Heart right ventricle (tissue), 16 donors: Measurements from ENCODE around the gene NFAT5. TPM values are rescaled to one million over a fixed set of nuclear protein-coding genes. Genes with fewer than 3 reads are reported as not detected.
"Not testable (repeated sequence)": the region's sequence is repeated elsewhere in the genome, so short reads cannot be mapped to it uniquely, and the experiment has no call there.

Source experiments
- ATAC-seq, 8 donors: fragments of 200-7000 bp; cut with Tn5 transposase; one replicate each; pipeline ENCODE4 v1.9.1; 2020; ENCODE audit warnings: mild to moderate bottlenecking in 8 of 8, moderate library complexity in 8 of 8, moderate number of reproducible peaks in 1 of 8
- DNase-seq, 2 donors: peaks; one replicate each; pipeline ENCODE4 v3.0.0-alpha.2; 2020
- H3K27ac ChIP-seq, 10 donors: fragments of 200-600 bp; sonication (generic) in 2 of 10; one replicate each; pipeline versions ENCODE4 v1.5.0 to v1.8.0; 2020 to 2022; ENCODE audit warnings: mild to moderate bottlenecking in 3 of 10
- H3K27me3 ChIP-seq, 7 donors: fragments of 200-600 bp; one replicate each; pipeline ENCODE4 v1.8.0; 2021 to 2022; ENCODE audit warnings: mild to moderate bottlenecking in 2 of 7
- H3K36me3 ChIP-seq, 9 donors: fragments of 200-600 bp; sonication (generic) in 1 of 9; one replicate each; pipeline versions ENCODE4 v1.5.0 to v1.8.0; 2020 to 2022; ENCODE audit warnings: mild to moderate bottlenecking in 2 of 9
- H3K4me1 ChIP-seq, 9 donors: fragments of 200-600 bp; sonication (generic) in 1 of 9; one replicate each; pipeline versions ENCODE4 v1.5.0 to v1.8.0; 2020 to 2022; ENCODE audit warnings: mild to moderate bottlenecking in 4 of 9
- H3K4me3 ChIP-seq, 10 donors: fragments of 200-600 bp; sonication (generic) in 2 of 10; one replicate each; pipeline versions ENCODE4 v1.5.0 to v1.8.0; 2020 to 2022; ENCODE audit warnings: mild to moderate bottlenecking in 7 of 10, moderate library complexity in 2 of 10
- H3K9me3 ChIP-seq, 11 donors: fragments of 200-600 bp in 10 of 11; sonication (generic) in 2 of 11; one replicate each; pipeline versions ENCODE4 v1.5.0 to v1.8.0; 2013 to 2022; ENCODE audit warnings: mild to moderate bottlenecking in 2 of 11, control low read depth in 1 of 11, moderate library complexity in 1 of 11
- CTCF ChIP-seq, 9 donors: fragments of 200-600 bp; sonication (generic) in 2 of 9; IDR thresholded peaks; one replicate each; pipeline versions ENCODE4 v1.5.0 to v1.8.0; 2021 to 2022; ENCODE audit warnings: antibody characterized with exemption in 9 of 9, mild to moderate bottlenecking in 5 of 9, moderate library complexity in 1 of 9
- WGBS, 2 donors: extraction: QIAGEN DNeasy Blood & Tissue Kit; methylation state at CpG; one replicate each; pipeline ENCODE4 v1.1.7; 2013; ENCODE audit warnings: inconsistent platforms in 1 of 2; 5-methylcytosine and 5-hydroxymethylcytosine counted together
- intact Hi-C, 10 donors: fragments of 100-400 bp; cut with DNase I; formaldehyde crosslinking; loops; one replicate each; pipeline versions ENCODE4 v1.11.1 to v1.14.2; 2022
- long read RNA-seq, 3 donors: library from polyadenylated mRNA; unstranded; transcript quantifications; one replicate each; pipeline ENCODE4 v2.0.0, GENCODE V29; 2020 to 2021
- polyA plus RNA-seq, 2 donors: library from polyadenylated mRNA; stranded (reverse); fragments of 200-250 nt; gene quantifications; one replicate each; pipeline ENCODE4 v1.2.3, GENCODE V29; 2013
- total RNA-seq, 10 donors: library from RNA; stranded (reverse); fragmentation: NEBNext Ultra II Directional in 3 of 10; extraction: Animal tissue kit (Norgen Biotek cat#: 25700) in 3 of 10; gene quantifications; one replicate each; pipeline versions ENCODE4 v1.2.1 to v1.2.4, GENCODE V29; 2021 to 2023
- donor health status: Arrhythmogenic right ventricular cardiomyopathy.
- donor health status: ischemic (EF 13 %, LVEDD 7.1; RV severe dilation, severe dysfunction).
- donor health status: healthy with polysubstance abuse.
- donor health status: DM: no; HTN: yes; CAD: no.
- donor health status: DM: no; HTN: no; CAD: no.
- donor health status: ischemic (EF 25% LVEDD 6.9; RV normal size, moderate dysfunction).
- donor health status: ischemic (EF 25% LVEDD 5.7; RV mildly dilated, moderate dysfunction).
- donor health status: healthy.
- donor health status: DM: yes; HTN: yes; CAD: no.
- donor health status: Ischemic cardiomyopathy.
- donor health status: ischemic (EF 35%, LVEDD 5.7; RV mildly dilated, moderate dysfunction).
- donor health status: nonischemic (EF 11% LVEDD 7.7; RV severe dilation, severe dysfunction).
- donor health status: DM: yes; HTN: yes; CAD: no.
- donor health status: PGD.
- donor health status: ischemic (EF 29% LVEDD 5.4; RV normal size, mild dysfunction).
- donor health status: nonischemic (EF 23%, LVEDD 6.1; RV moderate dilation, normal function).

The NFAT5 gene
- 10 to 100 TPM; 14.6 to 23.7 (median 21.5) TPM for total RNA-seq
- polyA plus RNA-seq, result 1 to 10 TPM; 1.7 to 5.6 TPM
- long read RNA-seq, donor 1, partial matches to known transcripts, result 3 of 8 reads
- long read RNA-seq, donor 1, other reads (novel, unspliced or antisense), result 5 of 8 reads
- long read RNA-seq, donor 2, partial matches to known transcripts, result 3 of 8 reads
- long read RNA-seq, donor 2, other reads (novel, unspliced or antisense), result 5 of 8 reads
- long read RNA-seq, donor 3, full-length matches to known transcripts, result 1 of 8 reads
- long read RNA-seq, donor 3, partial matches to known transcripts, result 4 of 8 reads
- long read RNA-seq, donor 3, other reads (novel, unspliced or antisense), result 3 of 8 reads

GRCh38 chr16:69565671-69566239 lies at the start of gene NFAT5:
TSS of gene NFAT5 (plus strand) at chr16:69565966. CDS start at chr16:69566302, 336 bp downstream.
- WGBS, 2 donors, result 1% methylated on average over 60 of the region's 60 CpGs
- Histone ChIP-seq H3K4me1 (peaks cover 2 to 51% (median 44%) of the 10 kb centered on the region in 9 donors), H3K9me3 (no peaks in the 10 kb centered on the region), H3K4me3 (peak within 1 kb of the TSS; percentile 75 to 97 (median 90)), H3K36me3 (peaks cover 0 to 18% (median 0%) of the 10 kb centered on the region in 9 donors), H3K27ac (peak within 1 kb of the TSS; percentile 96 to 100 (median 98)), H3K27me3 (no peaks in the 10 kb centered on the region)
- TF ChIP-seq CTCF (IDR thresholded peaks at IDR 0.05), result peak in 2 of 9 donors; percentile 33 to 37
- ATAC-seq, result peak; percentile 87 to 95 (median 91)
- DNase-seq, result peak; percentile 86 to 88
- intact Hi-C loops, result loop anchor here in 8 of 10 donors (1.0 to 10.0 kb wide), 9 partner anchors 52 to 169 kb away; partner anchors contain the start of gene CYB5B (in 2 of the 8)

GRCh38 chr16:69517914-69518313 lies 47.9 kb upstream of the NFAT5 start:
- intact Hi-C loops, H3K27ac ChIP-seq, H3K36me3 ChIP-seq, H3K4me3 ChIP-seq, H3K27me3 ChIP-seq, DNase-seq, ATAC-seq, H3K9me3 ChIP-seq: not testable (repeated sequence)
- peaks cover 0 to 19% (median 0%) of the 10 kb centered on the region in 9 donors for H3K4me1 ChIP-seq
- 96 to 97% methylated on average over 5 to 6 of the region's 6 CpGs for WGBS, 2 donors

- WGBS, 2 donors, result 97% methylated on average over 4 of the region's 4 CpGs
- intact Hi-C loops, result no loop called here
- Histone ChIP-seq H3K27me3 (peaks cover 0 to 7% (median 0%) of the 10 kb centered on the region in 7 donors), H3K27ac (no peak overlapping the region), H3K4me1 (no peaks in the 10 kb centered on the region), H3K4me3 (no peak overlapping the region), H3K36me3 (no peaks in the 10 kb centered on the region), H3K9me3 (no peaks in the 10 kb centered on the region)
- no peak for DNase-seq
- no peak for TF ChIP-seq CTCF (IDR thresholded peaks at IDR 0.05)
- no peak for ATAC-seq
Observed at GRCh38 chr16:69520413-69520799, 45.4 kb upstream of the NFAT5 start.

GRCh38 chr16:69520800-69521602 lies 44.8 kb upstream of the NFAT5 start:
- no peaks in the 10 kb centered on the region for H3K36me3 ChIP-seq
- no peak for ATAC-seq
- H3K27me3 ChIP-seq, result peaks cover 0 to 7% (median 0%) of the 10 kb centered on the region in 7 donors
- DNase-seq, result no peak
- intact Hi-C loops, result no loop called here
- no peak for TF ChIP-seq CTCF (IDR thresholded peaks at IDR 0.05)
- no peak overlapping the region for H3K27ac ChIP-seq
- H3K4me3 ChIP-seq, result no peak overlapping the region
- no peaks in the 10 kb centered on the region for H3K4me1 ChIP-seq
- WGBS, 2 donors, result 81% methylated on average over 3 of the region's 3 CpGs
- no peaks in the 10 kb centered on the region for H3K9me3 ChIP-seq
